Astrocyte of the spinal cord (primary cell): ENCODE results near the gene C17orf113.
"Not testable (repeated sequence)": the region's sequence is repeated elsewhere in the genome, so short reads cannot be mapped to it uniquely, and the experiment has no call there.

ENCODE experiments used
- DNase-seq: peaks from one replicate; pipeline ENCODE4 v3.0.0; 2011; ENCODE audit warnings: low read depth, low spot score
- H3K4me3 ChIP-seq: 2 replicates; pipeline ENCODE4 v1.5.1; 2011; ENCODE audit warnings: low read depth, mild to moderate bottlenecking, low read length, moderate library complexity
- in situ Hi-C: cut with HindIII; loops from 2 replicates; pipeline ENCODE4 v1.10.0; 2017; ENCODE audit warnings: low sequenced_read_pairs
- TF ChIP-seq, protein P1 (sequence below): IDR thresholded peaks from 2 replicates; pipeline ENCODE4 v1.5.1; 2012; ENCODE audit warnings: low read depth, mild to moderate bottlenecking, low read length, inconsistent platforms

Gene C17orf113

GRCh38 chr17:42018988-42019387 is 31.4 kb downstream of the C17orf113 start:
- DNase-seq, result no peak
- TF ChIP-seq, protein P1, sequence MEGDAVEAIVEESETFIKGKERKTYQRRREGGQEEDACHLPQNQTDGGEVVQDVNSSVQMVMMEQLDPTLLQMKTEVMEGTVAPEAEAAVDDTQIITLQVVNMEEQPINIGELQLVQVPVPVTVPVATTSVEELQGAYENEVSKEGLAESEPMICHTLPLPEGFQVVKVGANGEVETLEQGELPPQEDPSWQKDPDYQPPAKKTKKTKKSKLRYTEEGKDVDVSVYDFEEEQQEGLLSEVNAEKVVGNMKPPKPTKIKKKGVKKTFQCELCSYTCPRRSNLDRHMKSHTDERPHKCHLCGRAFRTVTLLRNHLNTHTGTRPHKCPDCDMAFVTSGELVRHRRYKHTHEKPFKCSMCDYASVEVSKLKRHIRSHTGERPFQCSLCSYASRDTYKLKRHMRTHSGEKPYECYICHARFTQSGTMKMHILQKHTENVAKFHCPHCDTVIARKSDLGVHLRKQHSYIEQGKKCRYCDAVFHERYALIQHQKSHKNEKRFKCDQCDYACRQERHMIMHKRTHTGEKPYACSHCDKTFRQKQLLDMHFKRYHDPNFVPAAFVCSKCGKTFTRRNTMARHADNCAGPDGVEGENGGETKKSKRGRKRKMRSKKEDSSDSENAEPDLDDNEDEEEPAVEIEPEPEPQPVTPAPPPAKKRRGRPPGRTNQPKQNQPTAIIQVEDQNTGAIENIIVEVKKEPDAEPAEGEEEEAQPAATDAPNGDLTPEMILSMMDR, result no peak
- in situ Hi-C loops, result no loop called here
- no peak overlapping the region for H3K4me3 ChIP-seq

DNA sequence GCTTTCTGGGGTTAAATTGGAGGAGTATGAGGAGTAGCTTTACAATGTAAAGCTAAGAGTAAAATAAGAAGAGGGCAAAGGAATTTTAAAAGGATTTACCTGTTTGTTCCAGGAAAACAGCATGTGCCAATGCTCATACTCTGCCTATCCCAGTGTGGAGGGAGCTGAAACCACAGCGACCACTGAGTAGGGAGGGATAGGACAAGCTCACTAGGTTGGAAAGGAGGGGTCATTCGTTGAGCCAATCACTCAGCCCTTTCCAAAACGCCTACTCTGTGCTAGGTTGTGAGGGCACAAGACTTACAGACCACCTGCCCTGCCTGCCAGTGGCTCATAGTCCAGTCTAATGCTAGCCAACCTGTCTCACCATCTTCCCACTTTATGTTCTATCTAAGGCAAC is 32.1 kb downstream of the C17orf113 start:
- TF ChIP-seq, protein P1, result no peak
- in situ Hi-C loops, result no loop called here
- peak overlapping the region; percentile 98 for H3K4me3 ChIP-seq

DNA sequence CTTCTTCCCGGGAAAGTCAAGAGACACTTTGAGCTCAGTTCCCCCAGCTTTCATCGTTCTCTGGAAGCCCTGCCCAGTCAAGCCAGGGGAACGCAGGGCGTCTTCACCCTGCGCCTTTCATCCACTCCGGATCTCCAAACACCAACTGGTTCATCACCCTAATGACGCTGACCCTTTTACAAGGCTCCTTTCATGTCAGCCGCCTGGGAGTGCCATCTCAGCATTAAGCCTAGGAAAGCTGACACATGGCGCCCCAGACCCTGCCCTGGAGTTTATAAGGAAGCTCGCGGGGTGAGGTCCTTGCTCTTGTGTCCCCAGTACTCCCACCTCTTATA is 32.6 kb downstream of the C17orf113 start:
- H3K4me3 ChIP-seq, result peak overlapping the region; percentile 98
- in situ Hi-C loops, result no loop called here
- DNase-seq, result no peak

More for the DNA sequence above, 32.1 kb downstream of the C17orf113 start:
- no peak for DNase-seq

DNA sequence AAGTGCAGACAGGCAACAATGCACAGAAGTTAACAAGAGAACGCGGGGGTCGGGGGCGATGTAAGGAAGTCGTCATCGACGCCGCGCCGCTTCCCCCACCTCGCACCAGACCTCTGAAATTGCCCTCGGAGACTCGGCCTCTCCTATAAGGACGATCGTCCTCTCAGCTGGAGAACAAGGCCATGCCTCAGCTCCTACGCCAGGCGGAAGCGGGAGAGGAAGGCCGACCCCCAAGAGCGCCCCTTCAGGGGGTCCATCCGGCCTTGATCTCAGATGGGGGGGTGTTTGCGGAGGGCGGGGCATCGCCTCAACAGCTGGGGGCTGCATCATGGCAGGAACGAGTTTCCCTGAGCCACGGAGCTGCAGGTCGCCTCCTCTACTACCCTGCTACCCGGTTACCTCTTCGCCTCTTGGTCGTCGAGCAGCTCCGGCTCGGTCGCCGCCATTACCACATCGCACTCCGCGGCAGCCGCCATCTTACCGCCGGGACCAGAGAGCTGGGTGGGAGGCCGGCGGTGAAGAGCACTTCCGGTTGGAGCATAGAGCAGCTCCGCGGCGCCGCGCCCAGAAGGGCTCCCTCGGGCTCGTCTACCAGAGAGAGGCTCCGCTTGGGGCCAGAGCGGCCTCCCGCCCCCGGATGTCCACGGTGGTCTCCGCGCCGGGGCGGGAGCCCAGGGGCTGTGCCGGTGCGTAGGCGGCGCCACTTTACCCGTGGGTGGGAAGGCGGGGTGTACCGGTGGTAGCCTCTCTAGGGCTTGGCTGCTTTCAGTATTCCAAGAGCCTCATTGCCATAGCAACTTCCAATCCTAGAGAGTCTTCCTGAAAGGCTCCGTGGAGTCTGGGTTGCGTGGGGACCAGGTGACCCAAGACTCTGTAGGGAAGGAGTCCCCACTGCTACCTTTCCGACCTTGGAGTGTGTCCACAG is 33.2 kb downstream of the C17orf113 start, which contains the start of gene DNAJC7:
Gene DNAJC7, minus strand, starts transcription at position 499 of the 925 bp plus-strand sequence. Its CDS starts 23 bp downstream, at position 476.
- TF ChIP-seq, protein P1, result no peak
- in situ Hi-C loops, result no loop called here
- DNase-seq, result peak; percentile 93
- H3K4me3 ChIP-seq, result peak within 1 kb of the TSS; percentile 98

More for the DNA sequence above, 32.6 kb downstream of the C17orf113 start:
- TF ChIP-seq, protein P1, result no peak

DNA sequence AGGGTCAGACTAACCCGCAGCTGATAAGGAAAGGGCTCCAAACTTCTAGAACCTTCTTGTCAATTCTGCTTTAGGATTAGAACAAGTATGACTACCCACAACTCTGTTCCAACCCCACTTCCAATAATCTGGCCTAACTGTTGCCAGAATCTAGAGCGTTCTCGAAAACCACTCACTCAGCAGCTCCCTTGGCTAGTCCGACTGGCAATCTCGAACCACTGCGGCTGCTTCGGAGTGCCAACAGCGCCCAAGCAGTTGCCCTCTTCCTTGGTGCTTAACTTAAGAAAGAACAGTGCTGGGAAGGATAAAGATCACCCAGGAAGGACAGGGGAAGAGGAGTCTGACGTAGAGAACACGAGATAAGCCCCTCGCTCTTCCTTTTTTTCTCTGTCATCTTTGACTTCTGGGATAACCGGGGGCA is 34.0 kb downstream of the C17orf113 start:
- DNase-seq, result no peak
- peak overlapping the region; percentile 98 for H3K4me3 ChIP-seq
- TF ChIP-seq, protein P1, result no peak
- in situ Hi-C loops, result no loop called here

DNA sequence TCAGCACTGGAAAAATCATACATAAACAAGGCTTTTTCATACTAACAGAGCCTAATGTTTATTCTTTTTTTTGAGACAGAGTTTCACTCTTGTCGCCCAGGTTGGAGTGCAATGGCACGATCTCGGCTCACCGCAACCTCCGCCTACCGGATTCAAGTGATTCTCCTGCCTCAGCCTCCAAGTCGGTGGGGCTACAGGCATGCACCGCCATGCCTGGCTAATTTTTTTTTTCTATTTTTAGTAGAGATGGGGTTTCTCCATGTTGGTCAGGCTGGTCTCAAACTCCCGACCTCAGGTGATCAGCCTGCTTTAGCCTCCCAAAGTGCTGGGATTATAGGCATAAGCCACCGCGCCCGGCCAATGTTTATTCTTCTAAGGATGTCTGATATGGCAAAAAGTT is 36.7 kb downstream of the C17orf113 start:
- H3K4me3 ChIP-seq, in situ Hi-C loops, DNase-seq: not testable (repeated sequence)

- DNase-seq, H3K4me3 ChIP-seq, in situ Hi-C loops: not testable (repeated sequence)
Measured at GRCh38 chr17:42012363-42012762, 38.0 kb downstream of the C17orf113 start.
